Mesendoderm (in vitro differentiated cells): ENCODE measurements around the gene GMDS.
A peak's percentile ranks its signal among the peaks of the same experiment; 100 is the strongest.

Source experiments
- DNase-seq: peaks from one replicate; pipeline ENCODE4 v3.0.0; 2013
- H2AK5ac ChIP-seq: 2 replicates; pipeline ENCODE4 v1.6.1; 2013; ENCODE audit warnings: low read length, inconsistent platforms
- H2BK120ac ChIP-seq: 2 replicates; pipeline ENCODE4 v1.6.1; 2013; ENCODE audit warnings: low read depth, mild to moderate bottlenecking, low read length, moderate library complexity, mixed read lengths
- H2BK15ac ChIP-seq: replicated peaks from 2 replicates; pipeline ENCODE4 v1.6.1; 2013; ENCODE audit warnings: low read depth, mild to moderate bottlenecking, moderate library complexity
- H2BK5ac ChIP-seq: 2 replicates; pipeline ENCODE4 v1.6.1; 2013; ENCODE audit warnings: low read length, inconsistent platforms
- H3K18ac ChIP-seq: 2 replicates; pipeline ENCODE4 v1.6.1; 2013; ENCODE audit warnings: mild to moderate bottlenecking, low read length, mixed read lengths
- H3K23ac ChIP-seq: one replicate; pipeline ENCODE4 v1.6.1; 2013; ENCODE audit warnings: low read length
- H3K27ac ChIP-seq: 2 replicates; pipeline ENCODE4 v1.5.1; 2013; ENCODE audit warnings: low read depth, mild to moderate bottlenecking, inconsistent platforms, low read length, moderate library complexity
- H3K27me3 ChIP-seq: 2 replicates; pipeline ENCODE4 v1.6.1; 2013; ENCODE audit warnings: low read length, control low read depth, mild to moderate bottlenecking, inconsistent platforms; ENCODE audit not compliant: insufficient read depth, poor library complexity
- H3K36me3 ChIP-seq: 2 replicates; pipeline ENCODE4 v1.6.1; 2013; ENCODE audit warnings: low read length, inconsistent platforms; ENCODE audit not compliant: control insufficient read depth, insufficient read depth
- H3K4ac ChIP-seq: one replicate; pipeline ENCODE4 v1.6.1; 2013; ENCODE audit warnings: low read depth, mild to moderate bottlenecking, low read length, moderate library complexity
- H3K4me1 ChIP-seq: 2 replicates; pipeline ENCODE4 v1.6.1; 2013; ENCODE audit warnings: low read depth, low read length, inconsistent platforms; ENCODE audit not compliant: control insufficient read depth
- H3K4me2 ChIP-seq: 2 replicates; pipeline ENCODE4 v1.6.1; 2013; ENCODE audit warnings: low read length
- H3K4me3 ChIP-seq: 2 replicates; pipeline ENCODE4 v1.5.1; 2013; ENCODE audit warnings: mild to moderate bottlenecking, low read length
- H3K56ac ChIP-seq: one replicate; pipeline ENCODE4 v1.6.1; 2013; ENCODE audit warnings: low read length
- H3K79me1 ChIP-seq: 2 replicates; pipeline ENCODE4 v1.6.1; 2013; ENCODE audit warnings: low read length, inconsistent platforms
- H3K79me2 ChIP-seq: 2 replicates; pipeline ENCODE4 v1.6.1; 2013; ENCODE audit warnings: mild to moderate bottlenecking, low read length; ENCODE audit not compliant: control insufficient read depth, insufficient read depth
- H3K9ac ChIP-seq: 2 replicates; pipeline ENCODE4 v1.6.1; 2013; ENCODE audit warnings: low read length, inconsistent platforms
- H4K5ac ChIP-seq: one replicate; pipeline ENCODE4 v1.6.1; 2013; ENCODE audit warnings: low read length
- H4K8ac ChIP-seq: one replicate; pipeline ENCODE4 v1.6.1; 2013; ENCODE audit warnings: low read depth, mild to moderate bottlenecking, control low read depth, low read length, moderate library complexity
- WGBS: extraction: QIAGEN DNeasy Blood & Tissue Kit; methylation state at CpG from one replicate; pipeline ENCODE4 v1.1.7; 2013; ENCODE audit warnings: low lambda C conversion rate, missing lambda C conversion rate; ENCODE audit not compliant: insufficient coverage; ENCODE audit errors: extremely low coverage; 5-methylcytosine and 5-hydroxymethylcytosine counted together

The GMDS gene

GRCh38 chr6:1820714-1821113 lies 424.7 kb downstream of the GMDS start:
- Histone ChIP-seq H3K27me3 (no peaks in the 10 kb centered on the region), H3K79me2 (no peaks in the 10 kb centered on the region), H3K18ac (no peak overlapping the region), H3K4me1 (no peaks in the 10 kb centered on the region), H2BK15ac (no peak overlapping the region), H3K4ac (no peak overlapping the region), H3K23ac (no peak overlapping the region), H4K8ac (no peak overlapping the region), H3K9ac (no peak overlapping the region), H2BK5ac (no peak overlapping the region), H2AK5ac (no peak overlapping the region), H3K4me3 (no peak overlapping the region), H3K56ac (no peak overlapping the region), H2BK120ac (no peak overlapping the region), H4K5ac (no peak overlapping the region), H3K27ac (no peak overlapping the region), H3K79me1 (no peaks in the 10 kb centered on the region), H3K36me3 (no peaks in the 10 kb centered on the region), H3K4me2 (no peak overlapping the region)
- WGBS, result no CpG with 5 or more reads among the region's 1 CpG
- DNase-seq, result no peak

GRCh38 chr6:1820165-1820564 lies 425.2 kb downstream of the GMDS start:
- Histone ChIP-seq H3K9ac (no peak overlapping the region), H2BK5ac (no peak overlapping the region), H3K79me2 (no peaks in the 10 kb centered on the region), H2AK5ac (no peak overlapping the region), H3K4me1 (no peaks in the 10 kb centered on the region), H3K4me2 (no peak overlapping the region), H2BK120ac (no peak overlapping the region), H3K4me3 (no peak overlapping the region), H2BK15ac (no peak overlapping the region), H3K23ac (no peak overlapping the region), H3K56ac (no peak overlapping the region), H3K27me3 (no peaks in the 10 kb centered on the region), H3K36me3 (no peaks in the 10 kb centered on the region), H4K5ac (no peak overlapping the region), H3K79me1 (no peaks in the 10 kb centered on the region), H3K18ac (no peak overlapping the region), H4K8ac (no peak overlapping the region), H3K4ac (no peak overlapping the region), H3K27ac (no peak overlapping the region)
- no peak for DNase-seq
- no CpG with 5 or more reads among the region's 1 CpG for WGBS

- no peak overlapping the region for H3K9ac ChIP-seq
- no peak overlapping the region for H2BK5ac ChIP-seq
- no CpG with 5 or more reads among the region's 3 CpGs for WGBS
- H2AK5ac ChIP-seq, result no peak overlapping the region
- H2BK15ac ChIP-seq, result no peak overlapping the region
- H3K27me3 ChIP-seq, result no peaks in the 10 kb centered on the region
- no peak overlapping the region for H3K23ac ChIP-seq
- H3K79me1 ChIP-seq, result no peaks in the 10 kb centered on the region
- no peaks in the 10 kb centered on the region for H3K79me2 ChIP-seq
- H3K18ac ChIP-seq, result no peak overlapping the region
- no peaks in the 10 kb centered on the region for H3K4me1 ChIP-seq
- H3K27ac ChIP-seq, result no peak overlapping the region
- no peak overlapping the region for H4K5ac ChIP-seq
- no peak overlapping the region for H4K8ac ChIP-seq
- no peak overlapping the region for H3K4me2 ChIP-seq
- no peak overlapping the region for H3K56ac ChIP-seq
- no peaks in the 10 kb centered on the region for H3K36me3 ChIP-seq
- no peak overlapping the region for H2BK120ac ChIP-seq
- H3K4ac ChIP-seq, result no peak overlapping the region
- no peak overlapping the region for H3K4me3 ChIP-seq
- DNase-seq, result no peak
Measured at GRCh38 chr6:1819007-1819406, 426.4 kb downstream of the GMDS start.

GRCh38 chr6:1817033-1817761 lies 428.2 kb downstream of the GMDS start:
- Histone ChIP-seq H3K36me3 (no peaks in the 10 kb centered on the region), H3K18ac (no peak overlapping the region), H3K4ac (no peak overlapping the region), H2BK5ac (no peak overlapping the region), H3K79me2 (no peaks in the 10 kb centered on the region), H2BK120ac (no peak overlapping the region), H3K9ac (no peak overlapping the region), H4K5ac (no peak overlapping the region), H3K79me1 (no peaks in the 10 kb centered on the region), H3K4me1 (no peaks in the 10 kb centered on the region), H3K27me3 (no peaks in the 10 kb centered on the region), H4K8ac (no peak overlapping the region), H3K27ac (no peak overlapping the region), H3K4me2 (no peak overlapping the region), H2AK5ac (no peak overlapping the region), H2BK15ac (no peak overlapping the region), H3K56ac (no peak overlapping the region), H3K23ac (no peak overlapping the region), H3K4me3 (no peak overlapping the region)
- DNase-seq, result no peak
- WGBS, result no CpG with 5 or more reads among the region's 4 CpGs

GRCh38 chr6:1815827-1816452 lies 429.5 kb downstream of the GMDS start:
- Histone ChIP-seq H2BK120ac (no peak overlapping the region), H3K4me1 (no peaks in the 10 kb centered on the region), H3K4ac (no peak overlapping the region), H3K4me3 (no peak overlapping the region), H3K4me2 (no peak overlapping the region), H3K36me3 (no peaks in the 10 kb centered on the region), H3K27ac (no peak overlapping the region), H3K27me3 (no peaks in the 10 kb centered on the region), H3K79me2 (no peaks in the 10 kb centered on the region), H2AK5ac (no peak overlapping the region), H2BK5ac (no peak overlapping the region), H2BK15ac (no peak overlapping the region), H4K8ac (no peak overlapping the region), H3K56ac (no peak overlapping the region), H3K9ac (no peak overlapping the region), H3K23ac (no peak overlapping the region), H4K5ac (no peak overlapping the region), H3K18ac (no peak overlapping the region), H3K79me1 (no peaks in the 10 kb centered on the region)
- peak; percentile 34 for DNase-seq
- no CpG with 5 or more reads among the region's 8 CpGs for WGBS

- H3K79me1 ChIP-seq, result no peaks in the 10 kb centered on the region
- no peaks in the 10 kb centered on the region for H3K27me3 ChIP-seq
- H3K23ac ChIP-seq, result no peak overlapping the region
- no peak overlapping the region for H2BK15ac ChIP-seq
- H3K79me2 ChIP-seq, result no peaks in the 10 kb centered on the region
- no peak overlapping the region for H4K5ac ChIP-seq
- H3K36me3 ChIP-seq, result no peaks in the 10 kb centered on the region
- no peak overlapping the region for H3K18ac ChIP-seq
- no peak overlapping the region for H3K4ac ChIP-seq
- no peak overlapping the region for H3K27ac ChIP-seq
- no peaks in the 10 kb centered on the region for H3K4me1 ChIP-seq
- no peak overlapping the region for H3K4me2 ChIP-seq
- no peak overlapping the region for H3K9ac ChIP-seq
- H2BK5ac ChIP-seq, result no peak overlapping the region
- no peak overlapping the region for H3K56ac ChIP-seq
- no peak overlapping the region for H4K8ac ChIP-seq
- no peak overlapping the region for H2BK120ac ChIP-seq
- H2AK5ac ChIP-seq, result no peak overlapping the region
- no peak for DNase-seq
- WGBS, result no CpG with 5 or more reads among the region's 4 CpGs
- H3K4me3 ChIP-seq, result no peak overlapping the region
Measured at GRCh38 chr6:1814279-1814678, 431.1 kb downstream of the GMDS start.
